ENCODE measurements around the gene PATE1.

PATE1 gene

GRCh38 chr11:125787827-125788226, 41.7 kb downstream of the PATE1 start, which contains the start of gene PATE3:
PATE3 (plus strand) TSS chr11:125788127; CDS start chr11:125788152, 25 bp downstream.
- intact Hi-C loops (cut with DNase I) = no loop called here
- no peak for DNase-seq

- no peak for DNase-seq
- intact Hi-C loops (cut with DNase I) = no loop called here
Measured at GRCh38 chr11:125790825-125791224, 44.7 kb downstream of the PATE1 start.

GRCh38 chr11:125797641-125798040, 51.6 kb downstream of the PATE1 start:
- intact Hi-C loops (cut with DNase I) = no loop called here
- DNase-seq = no peak

Measured in posterior cingulate gyrus (tissue), 11 donors.